MM.1S (cell line): ENCODE measurements around the gene CHPT1.

Source experiments
- CTCF ChIP-seq: fragments of 300-600 bp; sonication (generic); IDR thresholded peaks from 2 replicates; pipeline ENCODE4 v1.5.1; 2016; ENCODE audit warnings: antibody characterized with exemption, low read length, mixed read lengths
- EZH2 ChIP-seq: fragments of 300-600 bp; sonication (generic); optimal IDR thresholded peaks from 2 replicates; pipeline ENCODE3; 2017; ENCODE audit warnings: low read depth, mild to moderate bottlenecking, antibody characterized with exemption, low read length, mixed read lengths
- EZH2phosphoT487 ChIP-seq: fragments of 300-600 bp; sonication (generic); IDR thresholded peaks from 2 replicates; pipeline ENCODE4 v1.6.1; 2018; ENCODE audit warnings: antibody characterized with exemption, low read length

- TF ChIP-seq CTCF (no peak), EZH2 (no peak), EZH2phosphoT487 (no peak)
Measured at GRCh38 chr12:101740980-101741379, 43.5 kb downstream of the CHPT1 start.
